Measurements from ENCODE around the gene IP6K2. TPM values are rescaled to one million over a fixed set of nuclear protein-coding genes. Genes with fewer than 3 reads are reported as not detected.

IP6K2 gene
- total and polyA plus RNA-seq, 10 of the 15 experiments (the other 5 are each of a cell fraction or from before 2014, with no cell fraction given), result 25.8 to 95.9 (median 69.0) TPM

- Histone ChIP-seq H3K9ac (ENCODE audit: control insufficient read depth, insufficient read depth, low read length) (no peak overlapping the region), H2AFZ (ENCODE audit: control insufficient read depth, low read depth, low read length) (no peak overlapping the region), H3K27ac (ENCODE audit: control insufficient read depth, insufficient read depth) (no peak overlapping the region), H3K79me2 (ENCODE audit: control insufficient read depth, insufficient read depth, low read length) (no peaks in the 10 kb centered on the region), H4K20me1 (ENCODE audit: control insufficient read depth, insufficient read depth) (no peaks in the 10 kb centered on the region; the same call in 1 of the 2 replicates), H3K4me3 (no peak overlapping the region), H3K4me2 (ENCODE audit: control insufficient read depth, insufficient read depth) (no peak overlapping the region), H3K4me1 (ENCODE audit: control insufficient read depth, insufficient read depth, low read length) (no peaks in the 10 kb centered on the region), H3K9me3 (replicated peaks; ENCODE audit: control insufficient read depth, insufficient read depth, low read length) (no peaks in the 10 kb centered on the region), H3K27me3 (replicated peaks in 1 of 2; ENCODE audit: control insufficient read depth in 2 of 2, insufficient read depth in 2 of 2, low read length in 1 of 2) (peaks cover 0 to 2% of the 10 kb centered on the region in 2 experiments; a peak in 1 of 4 replicates), H3K36me3 (ENCODE audit: control insufficient read depth in 2 of 2, insufficient read depth in 2 of 2, low read length in 1 of 2) (no peaks in the 10 kb centered on the region)
- intact Hi-C loops (cut with micrococcal nuclease; ENCODE audit: unreplicated experiment), result no loop called here
- FAIRE-seq, result no peak
- no TSS peak for BruUV-seq (replicated peaks)
- no peak for DNase-seq (ENCODE audit: low read depth, low spot score)
- RAD21 ChIA-PET (ENCODE audit: unreplicated experiment), result no interaction called here
- CTCF ChIA-PET, result no interaction called here
- in situ Hi-C loops (cut with MboI), result no loop called here
- SMC1A ChIA-PET (ENCODE audit: uncharacterized antibody, unreplicated experiment), result interaction anchor here (1.4 kb wide), 1 partner anchor 16 kb away, joined by 3 read pairs; the partner anchor contains the start of gene SLC26A6
- POLR2A ChIA-PET, result no interaction called here
- 0 out of 3 replicates have a peak, but pooled peaks have one; percentile 16 for ATAC-seq
- TF ChIP-seq SMAD5 (IDR thresholded peaks at IDR 0.05; ENCODE audit: low read depth), result no peak
- 54% methylated on average over 12 of the region's 12 CpGs for WGBS (ENCODE audit: insufficient coverage, insufficient replicate concordance, low lambda C conversion rate, missing lambda C conversion rate)
These were observed 66.3 kb downstream of the IP6K2 start for GRCh38 chr3:48650723-48651122.

DNA sequence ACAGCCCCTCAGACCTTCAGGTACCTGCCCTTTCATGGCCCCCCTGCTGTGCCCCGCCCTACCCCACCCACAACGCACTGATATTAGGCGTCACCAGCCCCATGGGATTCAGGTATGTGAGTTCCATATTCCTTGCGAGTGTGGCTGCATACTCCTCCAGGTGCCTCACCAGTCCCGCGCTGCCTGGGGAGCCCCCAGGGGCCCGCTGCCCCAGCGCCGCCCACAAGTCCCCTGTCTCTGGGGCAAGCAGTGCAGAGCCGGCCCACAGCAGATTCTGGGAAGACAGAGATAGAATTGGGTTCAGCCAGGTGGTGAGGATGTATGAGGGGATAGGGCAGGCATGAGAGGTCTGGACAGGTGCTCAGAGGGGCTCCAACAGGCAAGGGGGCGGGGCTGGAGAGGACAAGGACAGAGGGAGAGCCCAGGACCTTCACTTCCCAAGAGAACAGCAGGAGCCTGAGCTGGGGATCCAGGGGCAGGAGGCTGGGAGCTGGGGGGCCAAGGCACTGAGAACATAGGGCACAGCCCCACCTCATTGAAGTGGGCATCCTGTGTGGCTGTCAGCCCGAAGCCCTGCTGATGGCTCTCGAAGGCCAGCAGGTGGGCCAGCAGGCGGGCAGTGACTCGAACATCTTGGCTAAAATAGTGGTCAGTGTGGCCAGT, 68.7 kb downstream of the IP6K2 start:
- RAD21 ChIA-PET (ENCODE audit: unreplicated experiment), result no interaction called here
- no TSS peak for BruUV-seq (replicated peaks)
- DNase-seq (ENCODE audit: low read depth, low spot score) (no peak), ATAC-seq (no peak), FAIRE-seq (no peak)
- Histone ChIP-seq H3K27me3 (replicated peaks in 1 of 2; ENCODE audit: control insufficient read depth in 2 of 2, insufficient read depth in 2 of 2, low read length in 1 of 2) (no peaks in the 10 kb centered on the region), H3K4me1 (ENCODE audit: control insufficient read depth, insufficient read depth, low read length) (no peaks in the 10 kb centered on the region), H4K20me1 (ENCODE audit: control insufficient read depth, insufficient read depth) (no peaks in the 10 kb centered on the region; the same call in 1 of the 2 replicates), H3K4me2 (ENCODE audit: control insufficient read depth, insufficient read depth) (no peak overlapping the region), H3K9me3 (replicated peaks; ENCODE audit: control insufficient read depth, insufficient read depth, low read length) (no peaks in the 10 kb centered on the region), H3K9ac (ENCODE audit: control insufficient read depth, insufficient read depth, low read length) (no peak overlapping the region), H3K27ac (ENCODE audit: control insufficient read depth, insufficient read depth) (no peak overlapping the region), H2AFZ (ENCODE audit: control insufficient read depth, low read depth, low read length) (no peak overlapping the region), H3K79me2 (ENCODE audit: control insufficient read depth, insufficient read depth, low read length) (no peaks in the 10 kb centered on the region), H3K4me3 (no peak overlapping the region), H3K36me3 (ENCODE audit: control insufficient read depth in 2 of 2, insufficient read depth in 2 of 2, low read length in 1 of 2) (no peaks in the 10 kb centered on the region)
- in situ Hi-C loops (cut with MboI) (no loop called here), intact Hi-C loops (cut with micrococcal nuclease; ENCODE audit: unreplicated experiment) (no loop called here)
- TF ChIP-seq MEF2B (IDR thresholded peaks at IDR 0.05; ENCODE audit: partially characterized antibody, poor library complexity, severe bottlenecking), result no peak
- POLR2A ChIA-PET, result no interaction called here
- CTCF ChIA-PET, result interaction anchor here (1.4 kb wide), 1 partner anchor 12 kb away, joined by 4 read pairs; no protein-coding TSS in a partner anchor
- SMC1A ChIA-PET (ENCODE audit: uncharacterized antibody, unreplicated experiment), result no interaction called here
- WGBS (ENCODE audit: insufficient coverage, insufficient replicate concordance, low lambda C conversion rate, missing lambda C conversion rate), result 48% methylated on average over 15 of the region's 15 CpGs

Data from GM12878 (cell line).